HG03097 (cell line): ENCODE data around the gene C9orf57.
"Not testable (repeated sequence)": the region's sequence is repeated elsewhere in the genome, so short reads cannot be mapped to it uniquely, and the experiment has no call there.

Experiments
- ATAC-seq: cut with Tn5 transposase; IDR thresholded peaks from one replicate; pipeline ENCODE4 v1.9.1; 2021; ENCODE audit not compliant: unreplicated experiment, low FRiP score

C9orf57 gene

GRCh38 chr9:72060513-72060912 is at the start of gene C9orf57:
Gene C9orf57 (minus strand): TSS chr9:72060613. CDS start chr9:72059331, 1,282 bp downstream.
- no peak for ATAC-seq

GRCh38 chr9:72102520-72102919 is 42.1 kb upstream of the C9orf57 start:
- ATAC-seq: no peak

- not testable (repeated sequence) for ATAC-seq
Observed at GRCh38 chr9:72095520-72095919, 35.1 kb upstream of the C9orf57 start.

- no peak for ATAC-seq
Observed at GRCh38 chr9:72092820-72093219, 32.4 kb upstream of the C9orf57 start.

GRCh38 chr9:72089451-72090130 is 29.2 kb upstream of the C9orf57 start:
- no peak for ATAC-seq

GRCh38 chr9:72082536-72082935 is 22.1 kb upstream of the C9orf57 start:
- no peak for ATAC-seq

GRCh38 chr9:72074666-72075065 is 14.3 kb upstream of the C9orf57 start:
- ATAC-seq: not testable (repeated sequence)

- ATAC-seq: no peak
Observed at GRCh38 chr9:72065076-72065475, 4.7 kb upstream of the C9orf57 start.

- ATAC-seq: no peak
Observed at GRCh38 chr9:72052122-72052521, 8.3 kb downstream of the C9orf57 start.

GRCh38 chr9:72048850-72049249 is 11.6 kb downstream of the C9orf57 start:
- no peak for ATAC-seq

- no peak for ATAC-seq
Observed at GRCh38 chr9:72046630-72047456, 13.6 kb downstream of the C9orf57 start.

- ATAC-seq: no peak
Observed at GRCh38 chr9:72044095-72044494, 16.3 kb downstream of the C9orf57 start.

- ATAC-seq: no peak
Observed at GRCh38 chr9:72043576-72043975, 16.8 kb downstream of the C9orf57 start.

- no peak for ATAC-seq
Observed at GRCh38 chr9:72042928-72043327, 17.5 kb downstream of the C9orf57 start.

GRCh38 chr9:72041775-72042194 is 18.6 kb downstream of the C9orf57 start:
- no peak for ATAC-seq

GRCh38 chr9:72041369-72041768 is 19.0 kb downstream of the C9orf57 start:
- no peak for ATAC-seq

GRCh38 chr9:72039532-72039931 is 20.9 kb downstream of the C9orf57 start:
- no peak for ATAC-seq

- ATAC-seq: peak; percentile 76
Observed at GRCh38 chr9:72038890-72039410, 21.5 kb downstream of the C9orf57 start.

GRCh38 chr9:72038408-72038807 is 22.0 kb downstream of the C9orf57 start:
- ATAC-seq: no peak

- ATAC-seq: no peak
Observed at GRCh38 chr9:72037571-72037970, 22.8 kb downstream of the C9orf57 start.

GRCh38 chr9:72030767-72031166 is 29.6 kb downstream of the C9orf57 start:
- ATAC-seq: no peak

- ATAC-seq: no peak
Observed at GRCh38 chr9:72029986-72030385, 30.4 kb downstream of the C9orf57 start.
